Adrenal gland (tissue), 12 donors: Measurements from ENCODE around the gene VSIG10L2. TPM values are rescaled to one million over a fixed set of nuclear protein-coding genes. Genes with fewer than 3 reads are reported as not detected.
"Not testable (repeated sequence)": the region's sequence is repeated elsewhere in the genome, so short reads cannot be mapped to it uniquely, and the experiment has no call there.

ENCODE experiments used
- DNase-seq, 7 donors: peaks; one replicate each; pipeline ENCODE4 v3.0.0-alpha.2; 2019 to 2020
- H3K27ac ChIP-seq, 5 donors: fragments of 200-600 bp; sonication (generic) in 4 of 5; 1 replicate in 3 of 5; 2 replicates in 2 of 5; pipeline versions ENCODE4 v1.5.1 to v1.8.0; 2016 to 2020; ENCODE audit warnings: mild to moderate bottlenecking in 1 of 5
- H3K27me3 ChIP-seq: fragments of 200-600 bp; 2 replicates; pipeline ENCODE4 v1.8.0; 2021
- H3K36me3 ChIP-seq, 2 donors: fragments of 200-600 bp; replicated peaks in 1 of 2; 1 replicate in 1 of 2; 2 replicates in 1 of 2; pipeline versions ENCODE4 v1.5.1 to v1.8.0; 2018 to 2022
- H3K4me1 ChIP-seq, 2 donors: fragments of 200-600 bp; replicated peaks in 1 of 2; 1 replicate in 1 of 2; 2 replicates in 1 of 2; pipeline versions ENCODE4 v1.5.1 to v1.8.0; 2018 to 2021
- H3K4me3 ChIP-seq, 4 donors: fragments of 200-600 bp; sonication (generic) in 3 of 4; one replicate each; pipeline ENCODE4 v1.5.1; 2016 to 2018
- H3K9me3 ChIP-seq, 3 donors: fragments of 200-600 bp; sonication (generic) in 1 of 3; replicated peaks in 1 of 3; 1 replicate in 2 of 3; 2 replicates in 1 of 3; pipeline versions ENCODE4 v1.5.1 to v1.8.0; 2016 to 2021
- POLR2A ChIP-seq, 2 donors: fragments of 450-650 bp; IDR thresholded peaks; one replicate each; pipeline ENCODE4 v1.6.1; 2017; ENCODE audit warnings: antibody characterized with exemption in 2 of 2, mild to moderate bottlenecking in 2 of 2, moderate library complexity in 1 of 2
- WGBS, 4 donors: extraction: QIAGEN DNeasy Blood & Tissue Kit in 2 of 4; methylation state at CpG; one replicate each; pipeline versions ENCODE4 v1.1.5 to v1.1.7; 2013 to 2017; 5-methylcytosine and 5-hydroxymethylcytosine counted together
- intact Hi-C, 2 donors: fragments of 100-400 bp; cut with DNase I; formaldehyde crosslinking; loops; one replicate each; pipeline versions ENCODE4 v1.14.1 to v1.15.0; 2022 to 2023
- polyA plus RNA-seq, 3 donors: library from polyadenylated mRNA; stranded (reverse); fragments of 200-250 nt in 2 of 3; fragments of 350-450 nt in 1 of 3; fragmentation: Illumina TruSeq in 1 of 3; extraction: RNeasy Lipid Tissue Mini Kit (QIAGEN cat#74804) in 1 of 3; gene quantifications; one replicate each; pipeline ENCODE4 v1.2.3, GENCODE V29; 2013 to 2014
- total RNA-seq, 9 donors: library from RNA; depleted of rRNA in 4 of 9; stranded (reverse); fragments of >200 nt in 4 of 9; fragments of 120-200 nt in 1 of 9; fragmentation: NEBNext Ultra II Directional in 1 of 9; extraction: Animal tissue kit (Norgen Biotek cat#: 25700) in 1 of 9; gene quantifications; one replicate each; pipeline versions ENCODE4 v1.1.0 to v1.2.4, GENCODE V29; 2013 to 2023
- TF ChIP-seq, protein P1 (sequence below), 6 experiments: fragments of 450-650 bp in 4 of 6; fragments of 200-600 bp in 2 of 6; sonication (generic) in 1 of 6; IDR thresholded peaks; 1 replicate in 5 of 6; 2 replicates in 1 of 6; pipeline versions ENCODE4 v1.5.1 to v1.8.0; 2016 to 2021; ENCODE audit warnings: antibody characterized with exemption in 6 of 6, mild to moderate bottlenecking in 2 of 6, moderate library complexity in 1 of 6
- donor health status: healthy with polysubstance abuse.
- donor health status: Bipolar disorder and iron deficiency.
- donor health status: DM: yes; HTN: yes; CAD: no.
- donor health status: DM: no; HTN: no; CAD: no.
- donor health status: DM: no; HTN: no; CAD: no.
- donor health status: DM: yes; HTN: yes; CAD: no.

The VSIG10L2 gene
- total and polyA plus RNA-seq, 12 donors, result 0.08 to 0.44 TPM; not detected in 10

GRCh38 chr11:125979511-125979910 lies 33.7 kb downstream of the VSIG10L2 start:
- Histone ChIP-seq H3K4me3 (no peak overlapping the region), H3K9me3 (no peaks in the 10 kb centered on the region), H3K27me3 (no peaks in the 10 kb centered on the region), H3K36me3 (no peaks in the 10 kb centered on the region), H3K4me1 (no peaks in the 10 kb centered on the region), H3K27ac (no peak overlapping the region)
- intact Hi-C loops, result no loop called here
- no peak for DNase-seq
- 78 to 90% (median 83%) methylated on average over 3 of the region's 3 CpGs for WGBS, 4 donors
- TF ChIP-seq, protein P1, sequence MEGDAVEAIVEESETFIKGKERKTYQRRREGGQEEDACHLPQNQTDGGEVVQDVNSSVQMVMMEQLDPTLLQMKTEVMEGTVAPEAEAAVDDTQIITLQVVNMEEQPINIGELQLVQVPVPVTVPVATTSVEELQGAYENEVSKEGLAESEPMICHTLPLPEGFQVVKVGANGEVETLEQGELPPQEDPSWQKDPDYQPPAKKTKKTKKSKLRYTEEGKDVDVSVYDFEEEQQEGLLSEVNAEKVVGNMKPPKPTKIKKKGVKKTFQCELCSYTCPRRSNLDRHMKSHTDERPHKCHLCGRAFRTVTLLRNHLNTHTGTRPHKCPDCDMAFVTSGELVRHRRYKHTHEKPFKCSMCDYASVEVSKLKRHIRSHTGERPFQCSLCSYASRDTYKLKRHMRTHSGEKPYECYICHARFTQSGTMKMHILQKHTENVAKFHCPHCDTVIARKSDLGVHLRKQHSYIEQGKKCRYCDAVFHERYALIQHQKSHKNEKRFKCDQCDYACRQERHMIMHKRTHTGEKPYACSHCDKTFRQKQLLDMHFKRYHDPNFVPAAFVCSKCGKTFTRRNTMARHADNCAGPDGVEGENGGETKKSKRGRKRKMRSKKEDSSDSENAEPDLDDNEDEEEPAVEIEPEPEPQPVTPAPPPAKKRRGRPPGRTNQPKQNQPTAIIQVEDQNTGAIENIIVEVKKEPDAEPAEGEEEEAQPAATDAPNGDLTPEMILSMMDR (IDR thresholded peaks at IDR 0.05), result no peak
- no peak for TF ChIP-seq POLR2A (IDR thresholded peaks at IDR 0.05)

GRCh38 chr11:125980436-125980835 lies 34.6 kb downstream of the VSIG10L2 start:
- intact Hi-C loops, result no loop called here
- Histone ChIP-seq H3K4me3 (no peak overlapping the region), H3K36me3 (no peaks in the 10 kb centered on the region), H3K27ac (no peak overlapping the region), H3K4me1 (no peaks in the 10 kb centered on the region), H3K9me3 (no peaks in the 10 kb centered on the region), H3K27me3 (no peaks in the 10 kb centered on the region)
- no peak for TF ChIP-seq POLR2A (IDR thresholded peaks at IDR 0.05)
- TF ChIP-seq, protein P1 (IDR thresholded peaks at IDR 0.05), result no peak
- 86 to 94% (median 90%) methylated on average over 8 of the region's 8 CpGs for WGBS, 4 donors
- no peak for DNase-seq

- Histone ChIP-seq H3K4me3 (no peak overlapping the region), H3K36me3 (no peaks in the 10 kb centered on the region), H3K27ac (no peak overlapping the region), H3K9me3 (no peaks in the 10 kb centered on the region), H3K27me3 (no peaks in the 10 kb centered on the region), H3K4me1 (no peaks in the 10 kb centered on the region)
- no peak for TF ChIP-seq POLR2A (IDR thresholded peaks at IDR 0.05)
- TF ChIP-seq, protein P1 (IDR thresholded peaks at IDR 0.05), result no peak
- intact Hi-C loops, result no loop called here
- no peak for DNase-seq
- 85 to 93% (median 89%) methylated on average over 3 of the region's 3 CpGs for WGBS, 4 donors
These were observed 36.5 kb downstream of the VSIG10L2 start for GRCh38 chr11:125982348-125982730.

GRCh38 chr11:125985956-125986355 lies 40.1 kb downstream of the VSIG10L2 start:
- H3K36me3 ChIP-seq, intact Hi-C loops, H3K4me3 ChIP-seq, H3K27ac ChIP-seq, H3K4me1 ChIP-seq, H3K9me3 ChIP-seq, DNase-seq, H3K27me3 ChIP-seq: not testable (repeated sequence)
- 92 to 95% (median 95%) methylated on average over 6 of the region's 6 CpGs for WGBS, 4 donors

- H3K9me3 ChIP-seq, result no peaks in the 10 kb centered on the region
- TF ChIP-seq, protein P1 (IDR thresholded peaks at IDR 0.05), result no peak
- no peak for TF ChIP-seq POLR2A (IDR thresholded peaks at IDR 0.05)
- no peak overlapping the region for H3K27ac ChIP-seq
- H3K27me3 ChIP-seq, result no peaks in the 10 kb centered on the region
- H3K4me3 ChIP-seq, result no peak overlapping the region
- no peak for DNase-seq
- intact Hi-C loops, result no loop called here
- H3K36me3 ChIP-seq, result no peaks in the 10 kb centered on the region
- no peaks in the 10 kb centered on the region for H3K4me1 ChIP-seq
- WGBS, 4 donors, result 59 to 64% (median 60%) methylated on average over 5 of the region's 5 CpGs
These were observed 41.3 kb downstream of the VSIG10L2 start for GRCh38 chr11:125987066-125987641.
